GM23338 (cell line): ENCODE measurements around the gene AGBL4. TPM values are rescaled to one million over a fixed set of nuclear protein-coding genes. Genes with fewer than 3 reads are reported as not detected.

Source experiments
- ATAC-seq: fragments of 200-7000 bp; cut with Tn5 transposase; 3 replicates; pipeline ENCODE4 v1.9.1; 2020
- DNase-seq: peaks from one replicate; pipeline ENCODE4 v3.0.0-alpha.2; 2015; ENCODE audit warnings: low spot score
- H2AFZ ChIP-seq: fragments of 200-600 bp; sonication (generic); 2 replicates; pipeline ENCODE4 v1.8.0; 2016; ENCODE audit warnings: antibody characterized with exemption, mild to moderate bottlenecking, moderate library complexity
- H3F3A ChIP-seq: fragments of 200-600 bp; sonication (generic); replicated peaks from 2 replicates; pipeline ENCODE4 v1.8.0; 2017; ENCODE audit warnings: antibody characterized with exemption, mixed run types, low read depth
- H3K27ac ChIP-seq: fragments of 200-600 bp; sonication (generic); 2 replicates; pipeline ENCODE4 v1.6.1; 2016; ENCODE audit warnings: low read depth
- H3K27me3 ChIP-seq: fragments of 200-600 bp; sonication (generic); 2 replicates; pipeline ENCODE4 v1.8.0; 2016; ENCODE audit warnings: mild to moderate bottlenecking, mixed run types, moderate library complexity; ENCODE audit not compliant: insufficient read depth
- H3K36me3 ChIP-seq: fragments of 200-600 bp; sonication (generic); 2 replicates; pipeline ENCODE4 v1.8.0; 2016; ENCODE audit warnings: mild to moderate bottlenecking; ENCODE audit not compliant: insufficient read depth
- H3K4me1 ChIP-seq: fragments of 200-600 bp; sonication (generic); 2 replicates; pipeline ENCODE4 v1.8.0; 2016; ENCODE audit warnings: mild to moderate bottlenecking, moderate library complexity; ENCODE audit not compliant: insufficient read depth
- H3K4me2 ChIP-seq: fragments of 200-600 bp; sonication (generic); 2 replicates; pipeline ENCODE4 v1.7.1; 2017; ENCODE audit warnings: mixed run types
- H3K4me3 ChIP-seq: fragments of 200-600 bp; sonication (generic); 2 replicates; pipeline ENCODE4 v1.6.1; 2016; ENCODE audit warnings: mixed run types
- H3K79me2 ChIP-seq: fragments of 200-600 bp; sonication (generic); replicated peaks from 2 replicates; pipeline ENCODE4 v1.8.0; 2017; ENCODE audit warnings: mild to moderate bottlenecking; ENCODE audit not compliant: insufficient read depth
- H3K9me2 ChIP-seq: fragments of 200-600 bp; sonication (generic); 2 replicates; pipeline ENCODE4 v1.8.0; 2017; ENCODE audit not compliant: insufficient read depth
- H4K20me1 ChIP-seq: fragments of 200-600 bp; sonication (generic); replicated peaks from 2 replicates; pipeline ENCODE4 v1.8.0; 2017; ENCODE audit warnings: mild to moderate bottlenecking; ENCODE audit not compliant: insufficient read depth
- H3K27ac Mint-ChIP-seq: 2 replicates; pipeline ENCODE4 v1.8.0; 2020; ENCODE audit warnings: inconsistent platforms, mild to moderate bottlenecking, moderate library complexity, mixed read lengths
- H3K27me3 Mint-ChIP-seq: 3 replicates; pipeline ENCODE4 v1.8.0; 2022; ENCODE audit warnings: low read depth, mild to moderate bottlenecking, moderate library complexity, mixed read lengths, inconsistent platforms; ENCODE audit not compliant: insufficient read depth, poor library complexity
- H3K36me3 Mint-ChIP-seq: 3 replicates; pipeline ENCODE4 v1.8.0; 2021; ENCODE audit warnings: low read depth, mild to moderate bottlenecking, inconsistent platforms, moderate library complexity, mixed read lengths
- H3K4me1 Mint-ChIP-seq: 3 replicates; pipeline ENCODE4 v1.8.0; 2020; ENCODE audit warnings: mild to moderate bottlenecking, inconsistent platforms, mixed read lengths
- H3K4me3 Mint-ChIP-seq: 3 replicates; pipeline ENCODE4 v1.8.0; 2021; ENCODE audit warnings: moderate library complexity, mild to moderate bottlenecking, inconsistent platforms, mixed read lengths
- H3K9me3 Mint-ChIP-seq: 3 replicates; pipeline ENCODE4 v1.8.0; 2020; ENCODE audit warnings: moderate library complexity, mild to moderate bottlenecking, inconsistent platforms, mixed read lengths
- CREB1 ChIP-seq: fragments of 250-450 bp; sonication (Bioruptor Pico); IDR thresholded peaks from 2 replicates; pipeline ENCODE4 v1.5.0; 2020; ENCODE audit warnings: low read depth, mild to moderate bottlenecking, moderate library complexity
- EZH2 ChIP-seq: fragments of 200-600 bp; sonication (generic); IDR thresholded peaks from one replicate; pipeline ENCODE4 v1.8.0; 2017; ENCODE audit warnings: antibody characterized with exemption, mild to moderate bottlenecking, low read depth; ENCODE audit not compliant: unreplicated experiment
- EZH2phosphoT487 ChIP-seq: fragments of 200-600 bp; sonication (generic); IDR thresholded peaks from one replicate; pipeline ENCODE4 v1.8.1; 2018; ENCODE audit warnings: antibody characterized with exemption; ENCODE audit not compliant: unreplicated experiment
- NANOG ChIP-seq: IDR thresholded peaks from 2 replicates; pipeline ENCODE4 v1.6.1; 2016; ENCODE audit warnings: antibody characterized with exemption, borderline replicate concordance
- POLR2AphosphoS5 ChIP-seq: IDR thresholded peaks from 2 replicates; pipeline ENCODE4 v1.6.1; 2016; ENCODE audit warnings: antibody characterized with exemption, low read depth
- STAT1 ChIP-seq: IDR thresholded peaks from one replicate; pipeline ENCODE4 v1.6.1; 2016; ENCODE audit warnings: antibody characterized with exemption; ENCODE audit not compliant: unreplicated experiment
- ZNF114 ChIP-seq: fragments of 250-450 bp; sonication (Bioruptor Pico); IDR thresholded peaks from 2 replicates; pipeline ENCODE4 v1.5.0; 2020; ENCODE audit warnings: mild to moderate bottlenecking, moderate library complexity
- ZNF331 ChIP-seq: fragments of 250-450 bp; sonication (Bioruptor Pico); IDR thresholded peaks from 2 replicates; pipeline ENCODE4 v1.5.0; 2020; ENCODE audit warnings: low read depth, mild to moderate bottlenecking, moderate library complexity
- polyA plus RNA-seq: library from polyadenylated mRNA; unstranded; fragments of >200 nt; fragmentation: Nextera tagmentation; extraction: Ambion mirVana; gene quantifications from 2 replicates; pipeline ENCODE4 v1.2.1, GENCODE V29; 2016
- total RNA-seq: library from RNA; depleted of rRNA; stranded (reverse); fragments of >200 nt; shearing (Covaris generic); gene quantifications from 2 replicates; pipeline ENCODE4 v1.2.3, GENCODE V29; 2014
- TF ChIP-seq, protein P1 (sequence below): fragments of 250-450 bp; sonication (Bioruptor Pico); IDR thresholded peaks from 2 replicates; pipeline ENCODE4 v1.5.0; 2020; ENCODE audit warnings: mild to moderate bottlenecking, moderate library complexity
- TF ChIP-seq, protein P2 (sequence below): IDR thresholded peaks from one replicate; pipeline ENCODE4 v1.6.1; 2018; ENCODE audit warnings: antibody characterized with exemption; ENCODE audit not compliant: unreplicated experiment

Gene AGBL4
- total and polyA plus RNA-seq, 2 experiments from 2014 or later = 0.91 to 1.5 TPM

DNA sequence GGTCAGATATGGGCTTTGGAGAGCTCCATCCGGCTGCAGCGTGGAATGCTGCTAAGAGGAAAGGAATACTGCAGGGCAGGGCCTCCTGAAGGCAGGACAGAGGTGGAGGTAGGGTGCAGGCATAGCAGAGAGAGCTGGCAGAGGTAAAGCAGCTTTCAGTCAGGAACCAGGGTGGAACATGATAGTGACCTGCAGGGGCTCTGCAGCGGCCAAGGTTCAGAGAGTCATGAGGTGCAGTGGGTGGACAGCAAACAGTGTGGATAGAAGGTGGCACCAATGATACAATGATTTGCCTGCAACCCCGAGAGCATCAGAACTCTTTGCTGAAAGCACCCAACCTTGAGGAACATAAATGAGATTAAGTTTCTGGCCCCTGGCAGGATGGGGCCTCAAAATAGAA, 1366.3 kb downstream of the AGBL4 start:
- no peak for DNase-seq
- no peaks in the 10 kb centered on the region for H3F3A ChIP-seq
- H3K27ac ChIP-seq = no peak overlapping the region
- H2AFZ ChIP-seq = no peak overlapping the region
- ATAC-seq = no peak
- H3K4me3 Mint-ChIP-seq = no peak overlapping the region
- no peak overlapping the region for H3K4me2 ChIP-seq
- H3K36me3 ChIP-seq = no peaks in the 10 kb centered on the region
- H3K27ac Mint-ChIP-seq = no peak overlapping the region
- H3K4me1 ChIP-seq = no peaks in the 10 kb centered on the region
- H3K27me3 ChIP-seq = no peaks in the 10 kb centered on the region
- no peaks in the 10 kb centered on the region for H3K79me2 ChIP-seq
- H3K9me3 Mint-ChIP-seq = no peaks in the 10 kb centered on the region
- no peak overlapping the region for H3K4me3 ChIP-seq
- no peaks in the 10 kb centered on the region; the same call in 2 of the 3 replicates for H3K4me1 Mint-ChIP-seq
- H3K36me3 Mint-ChIP-seq = no peaks in the 10 kb centered on the region
- peaks cover 4% of the 10 kb centered on the region for H3K27me3 Mint-ChIP-seq
- no peaks in the 10 kb centered on the region for H3K9me2 ChIP-seq
- H4K20me1 ChIP-seq = no peaks in the 10 kb centered on the region
- no peak for TF ChIP-seq CREB1 (CRISPR knock-in tag)
- no peak for TF ChIP-seq EZH2phosphoT487
- TF ChIP-seq NANOG = no peak

DNA sequence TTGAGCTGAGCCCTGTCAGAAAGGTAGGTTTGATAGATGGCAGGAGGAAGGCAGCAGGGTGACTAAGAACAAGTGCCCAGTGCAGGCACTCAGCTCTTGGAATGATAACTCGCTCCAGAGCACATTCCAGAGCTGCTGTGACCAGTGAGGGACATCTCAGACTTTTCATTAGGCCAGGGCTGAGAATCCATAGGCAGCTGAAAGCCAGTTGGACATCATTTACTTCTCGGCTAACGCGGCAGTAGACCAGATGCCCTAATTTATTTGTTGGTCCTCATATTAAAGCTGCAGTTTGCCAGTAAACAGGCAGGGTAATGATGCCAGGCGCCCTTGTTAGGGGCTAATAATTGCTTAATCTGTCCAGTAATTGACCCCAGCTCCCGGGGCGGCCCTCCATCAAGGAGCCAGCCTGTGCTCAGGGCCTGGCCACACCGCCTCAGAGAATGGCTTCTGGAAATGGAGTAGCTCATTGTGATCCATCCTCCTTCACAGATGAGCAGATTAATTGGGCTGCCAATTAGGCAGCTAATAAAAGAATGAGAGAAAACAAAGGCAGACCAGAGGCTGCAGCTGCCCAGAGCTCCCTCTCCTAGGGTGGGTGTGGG, 1369.0 kb downstream of the AGBL4 start:
- ATAC-seq (no peak), DNase-seq (no peak)
- Histone ChIP-seq H3K4me2 (no peak overlapping the region), H3K9me2 (no peaks in the 10 kb centered on the region), H4K20me1 (no peaks in the 10 kb centered on the region), H2AFZ (no peak overlapping the region), H3K79me2 (no peaks in the 10 kb centered on the region), H3K27ac (no peak overlapping the region), H3K36me3 (no peaks in the 10 kb centered on the region), H3K4me3 (no peak overlapping the region), H3K4me1 (no peaks in the 10 kb centered on the region), H3K27me3 (no peaks in the 10 kb centered on the region), H3F3A (no peaks in the 10 kb centered on the region)
- H3K27ac Mint-ChIP-seq = no peak overlapping the region
- H3K27me3 Mint-ChIP-seq = peaks cover 6% of the 10 kb centered on the region
- no peaks in the 10 kb centered on the region; the same call in 2 of the 3 replicates for H3K4me1 Mint-ChIP-seq
- H3K36me3 Mint-ChIP-seq = no peaks in the 10 kb centered on the region
- no peak overlapping the region for H3K4me3 Mint-ChIP-seq
- H3K9me3 Mint-ChIP-seq = no peaks in the 10 kb centered on the region
- no peak for TF ChIP-seq STAT1
- TF ChIP-seq, protein P1, sequence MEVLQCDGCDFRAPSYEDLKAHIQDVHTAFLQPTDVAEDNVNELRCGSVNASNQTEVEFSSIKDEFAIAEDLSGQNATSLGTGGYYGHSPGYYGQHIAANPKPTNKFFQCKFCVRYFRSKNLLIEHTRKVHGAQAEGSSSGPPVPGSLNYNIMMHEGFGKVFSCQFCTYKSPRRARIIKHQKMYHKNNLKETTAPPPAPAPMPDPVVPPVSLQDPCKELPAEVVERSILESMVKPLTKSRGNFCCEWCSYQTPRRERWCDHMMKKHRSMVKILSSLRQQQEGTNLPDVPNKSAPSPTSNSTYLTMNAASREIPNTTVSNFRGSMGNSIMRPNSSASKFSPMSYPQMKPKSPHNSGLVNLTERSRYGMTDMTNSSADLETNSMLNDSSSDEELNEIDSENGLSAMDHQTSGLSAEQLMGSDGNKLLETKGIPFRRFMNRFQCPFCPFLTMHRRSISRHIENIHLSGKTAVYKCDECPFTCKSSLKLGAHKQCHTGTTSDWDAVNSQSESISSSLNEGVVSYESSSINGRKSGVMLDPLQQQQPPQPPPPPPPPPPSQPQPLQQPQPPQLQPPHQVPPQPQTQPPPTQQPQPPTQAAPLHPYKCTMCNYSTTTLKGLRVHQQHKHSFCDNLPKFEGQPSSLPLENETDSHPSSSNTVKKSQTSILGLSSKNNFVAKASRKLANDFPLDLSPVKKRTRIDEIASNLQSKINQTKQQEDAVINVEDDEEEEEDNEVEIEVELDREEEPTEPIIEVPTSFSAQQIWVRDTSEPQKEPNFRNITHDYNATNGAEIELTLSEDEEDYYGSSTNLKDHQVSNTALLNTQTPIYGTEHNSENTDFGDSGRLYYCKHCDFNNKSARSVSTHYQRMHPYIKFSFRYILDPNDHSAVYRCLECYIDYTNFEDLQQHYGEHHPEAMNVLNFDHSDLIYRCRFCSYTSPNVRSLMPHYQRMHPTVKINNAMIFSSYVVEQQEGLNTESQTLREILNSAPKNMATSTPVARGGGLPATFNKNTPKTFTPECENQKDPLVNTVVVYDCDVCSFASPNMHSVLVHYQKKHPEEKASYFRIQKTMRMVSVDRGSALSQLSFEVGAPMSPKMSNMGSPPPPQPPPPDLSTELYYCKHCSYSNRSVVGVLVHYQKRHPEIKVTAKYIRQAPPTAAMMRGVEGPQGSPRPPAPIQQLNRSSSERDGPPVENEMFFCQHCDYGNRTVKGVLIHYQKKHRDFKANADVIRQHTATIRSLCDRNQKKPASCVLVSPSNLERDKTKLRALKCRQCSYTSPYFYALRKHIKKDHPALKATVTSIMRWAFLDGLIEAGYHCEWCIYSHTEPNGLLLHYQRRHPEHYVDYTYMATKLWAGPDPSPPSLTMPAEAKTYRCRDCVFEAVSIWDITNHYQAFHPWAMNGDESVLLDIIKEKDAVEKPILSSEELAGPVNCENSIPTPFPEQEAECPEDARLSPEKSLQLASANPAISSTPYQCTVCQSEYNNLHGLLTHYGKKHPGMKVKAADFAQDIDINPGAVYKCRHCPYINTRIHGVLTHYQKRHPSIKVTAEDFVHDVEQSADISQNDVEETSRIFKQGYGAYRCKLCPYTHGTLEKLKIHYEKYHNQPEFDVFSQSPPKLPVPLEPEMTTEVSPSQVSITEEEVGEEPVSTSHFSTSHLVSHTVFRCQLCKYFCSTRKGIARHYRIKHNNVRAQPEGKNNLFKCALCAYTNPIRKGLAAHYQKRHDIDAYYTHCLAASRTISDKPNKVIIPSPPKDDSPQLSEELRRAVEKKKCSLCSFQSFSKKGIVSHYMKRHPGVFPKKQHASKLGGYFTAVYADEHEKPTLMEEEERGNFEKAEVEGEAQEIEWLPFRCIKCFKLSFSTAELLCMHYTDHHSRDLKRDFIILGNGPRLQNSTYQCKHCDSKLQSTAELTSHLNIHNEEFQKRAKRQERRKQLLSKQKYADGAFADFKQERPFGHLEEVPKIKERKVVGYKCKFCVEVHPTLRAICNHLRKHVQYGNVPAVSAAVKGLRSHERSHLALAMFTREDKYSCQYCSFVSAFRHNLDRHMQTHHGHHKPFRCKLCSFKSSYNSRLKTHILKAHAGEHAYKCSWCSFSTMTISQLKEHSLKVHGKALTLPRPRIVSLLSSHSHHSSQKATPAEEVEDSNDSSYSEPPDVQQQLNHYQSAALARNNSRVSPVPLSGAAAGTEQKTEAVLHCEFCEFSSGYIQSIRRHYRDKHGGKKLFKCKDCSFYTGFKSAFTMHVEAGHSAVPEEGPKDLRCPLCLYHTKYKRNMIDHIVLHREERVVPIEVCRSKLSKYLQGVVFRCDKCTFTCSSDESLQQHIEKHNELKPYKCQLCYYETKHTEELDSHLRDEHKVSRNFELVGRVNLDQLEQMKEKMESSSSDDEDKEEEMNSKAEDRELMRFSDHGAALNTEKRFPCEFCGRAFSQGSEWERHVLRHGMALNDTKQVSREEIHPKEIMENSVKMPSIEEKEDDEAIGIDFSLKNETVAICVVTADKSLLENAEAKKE (CRISPR knock-in tag) = no peak
- no peak for TF ChIP-seq CREB1 (CRISPR knock-in tag)
- TF ChIP-seq NANOG = no peak
- no peak for TF ChIP-seq EZH2
- no peak for TF ChIP-seq EZH2phosphoT487
- TF ChIP-seq ZNF331 (CRISPR knock-in tag) = no peak
- TF ChIP-seq ZNF114 = no peak
- TF ChIP-seq, protein P2, sequence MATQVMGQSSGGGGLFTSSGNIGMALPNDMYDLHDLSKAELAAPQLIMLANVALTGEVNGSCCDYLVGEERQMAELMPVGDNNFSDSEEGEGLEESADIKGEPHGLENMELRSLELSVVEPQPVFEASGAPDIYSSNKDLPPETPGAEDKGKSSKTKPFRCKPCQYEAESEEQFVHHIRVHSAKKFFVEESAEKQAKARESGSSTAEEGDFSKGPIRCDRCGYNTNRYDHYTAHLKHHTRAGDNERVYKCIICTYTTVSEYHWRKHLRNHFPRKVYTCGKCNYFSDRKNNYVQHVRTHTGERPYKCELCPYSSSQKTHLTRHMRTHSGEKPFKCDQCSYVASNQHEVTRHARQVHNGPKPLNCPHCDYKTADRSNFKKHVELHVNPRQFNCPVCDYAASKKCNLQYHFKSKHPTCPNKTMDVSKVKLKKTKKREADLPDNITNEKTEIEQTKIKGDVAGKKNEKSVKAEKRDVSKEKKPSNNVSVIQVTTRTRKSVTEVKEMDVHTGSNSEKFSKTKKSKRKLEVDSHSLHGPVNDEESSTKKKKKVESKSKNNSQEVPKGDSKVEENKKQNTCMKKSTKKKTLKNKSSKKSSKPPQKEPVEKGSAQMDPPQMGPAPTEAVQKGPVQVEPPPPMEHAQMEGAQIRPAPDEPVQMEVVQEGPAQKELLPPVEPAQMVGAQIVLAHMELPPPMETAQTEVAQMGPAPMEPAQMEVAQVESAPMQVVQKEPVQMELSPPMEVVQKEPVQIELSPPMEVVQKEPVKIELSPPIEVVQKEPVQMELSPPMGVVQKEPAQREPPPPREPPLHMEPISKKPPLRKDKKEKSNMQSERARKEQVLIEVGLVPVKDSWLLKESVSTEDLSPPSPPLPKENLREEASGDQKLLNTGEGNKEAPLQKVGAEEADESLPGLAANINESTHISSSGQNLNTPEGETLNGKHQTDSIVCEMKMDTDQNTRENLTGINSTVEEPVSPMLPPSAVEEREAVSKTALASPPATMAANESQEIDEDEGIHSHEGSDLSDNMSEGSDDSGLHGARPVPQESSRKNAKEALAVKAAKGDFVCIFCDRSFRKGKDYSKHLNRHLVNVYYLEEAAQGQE = no peak
- TF ChIP-seq POLR2AphosphoS5 = no peak
